K562 (cell line): ENCODE data around the gene TUBG2. TPM values are rescaled to one million over a fixed set of nuclear protein-coding genes. Genes with fewer than 3 reads are reported as not detected.

Experiments
- ELF2 ChIP-seq: fragments of 250-450 bp; sonication (Bioruptor Pico); IDR thresholded peaks from 2 replicates; pipeline ENCODE4 v1.5.0; 2021; ENCODE audit warnings: mild to moderate bottlenecking
- HES1 ChIP-seq: fragments of 450-650 bp; IDR thresholded peaks from 2 replicates; pipeline ENCODE4 v1.6.1; 2016; ENCODE audit warnings: low read depth, mild to moderate bottlenecking, moderate library complexity
- LARP7 ChIP-seq: fragments of 450-650 bp; IDR thresholded peaks from 2 replicates; pipeline ENCODE4 v1.6.1; 2016
- MLX ChIP-seq, 2 experiments: fragments of 450-650 bp in 1 of 2; sonication (generic) in 1 of 2; formaldehyde crosslinking; conservative IDR thresholded peaks; 2 replicates each; pipeline versions ENCODE4 v1.4.0 to v1.8.1; 2020 to 2022; ENCODE audit warnings: mild to moderate bottlenecking in 1 of 2, missing genetic modification reagents in 1 of 2
- PRPF4 ChIP-seq: fragments of 200-400 bp; formaldehyde crosslinking; IDR thresholded peaks from one replicate; pipeline ENCODE4 v1.6.1; 2017; ENCODE audit warnings: low read length, low read depth, mild to moderate bottlenecking; ENCODE audit not compliant: insufficient read depth, poor library complexity, severe bottlenecking
- RBM39 ChIP-seq: fragments of 200-400 bp; formaldehyde crosslinking; optimal IDR thresholded peaks from 2 replicates; pipeline ENCODE3; 2018; ENCODE audit warnings: low read depth, low read length
- RREB1 ChIP-seq: fragments of 250-450 bp; sonication (Bioruptor Pico); IDR thresholded peaks from 2 replicates; pipeline ENCODE4 v1.4.0; 2020
- SMARCA4 ChIP-seq: fragments of 450-650 bp; IDR thresholded peaks from 2 replicates; pipeline ENCODE4 v1.6.1; 2016
- ZBTB40 ChIP-seq, 2 experiments: fragments of 450-650 bp in 1 of 2; sonication (generic) in 1 of 2; formaldehyde crosslinking in 1 of 2; IDR thresholded peaks; 2 replicates each; pipeline versions ENCODE4 v1.7.1 to v1.9.0; 2016 to 2022; ENCODE audit warnings: inconsistent platforms in 1 of 2, mild to moderate bottlenecking in 1 of 2, missing genetic modification reagents in 1 of 2
- polyA plus RNA-seq, 8 experiments: library from polyadenylated mRNA; depleted of rRNA in 4 of 8; stranded (reverse) in 5 of 8; unstranded in 3 of 8; fragments of >200 nt; fragmentation: Nextera tagmentation in 2 of 8; fragmentation: Illumina TruSeq in 1 of 8; extraction: Ambion mirVana in 2 of 8; extraction: Trizol in 1 of 8; gene quantifications; 2 replicates each; pipeline versions ENCODE4 v1.2.1 to v1.2.3, GENCODE V29; 2011 to 2014; ENCODE audit warnings: inconsistent platforms in 1 of 8, missing spikeins in 1 of 8
- total RNA-seq, 7 experiments: library from RNA; depleted of rRNA in 6 of 7; stranded (reverse); fragments of >200 nt in 6 of 7; fragmentation: Illumina TruSeq in 2 of 7; extraction: Trizol in 2 of 7; gene quantifications; 2 replicates each; pipeline versions ENCODE4 v1.2.1 to v1.2.3, GENCODE V29; 2011 to 2021; ENCODE audit warnings: low replicate concordance in 1 of 7

TUBG2 gene
- total and polyA plus RNA-seq, 9 of the 15 experiments (the other 6 are each of a cell fraction or from before 2014, with no cell fraction given): 0.09 to 0.80 (median 0.24) TPM; not detected in 2

- no peak for TF ChIP-seq MLX (CRISPR knock-in tag; conservative IDR thresholded peaks at IDR 0.05)
- no peak for TF ChIP-seq PRPF4
- no peak for TF ChIP-seq ELF2 (CRISPR knock-in tag)
- no peak for TF ChIP-seq HES1
- TF ChIP-seq RREB1: 0 out of 2 replicates have a peak, but pooled peaks have one; percentile 7
- TF ChIP-seq SMARCA4: no peak; the same call in 1 of the 2 replicates
- no peak for TF ChIP-seq LARP7
- no peak; the same call in 1 of the 2 replicates for TF ChIP-seq ZBTB40 (IDR thresholded peaks at IDR 0.05)
- TF ChIP-seq ZBTB40 (CRISPR knock-in tag; IDR thresholded peaks at IDR 0.05): no peak
- TF ChIP-seq RBM39: no peak
Measured at GRCh38 chr17:42677921-42678781, 19.1 kb downstream of the TUBG2 start (continued).
